H9 (cell line): Measurements from ENCODE around the gene SLC30A9. TPM values are rescaled to one million over a fixed set of nuclear protein-coding genes. Genes with fewer than 3 reads are reported as not detected.
A peak's percentile ranks its signal among the peaks of the same experiment; 100 is the strongest.

Source experiments
- DNase-seq: peaks from one replicate; pipeline ENCODE4 v3.0.0-alpha.2; 2017
- H2AFZ ChIP-seq: one replicate; pipeline ENCODE4 v1.6.1; 2013; ENCODE audit warnings: mild to moderate bottlenecking, low read length, control low read depth, moderate library complexity
- H2AK5ac ChIP-seq: 2 replicates; pipeline ENCODE4 v1.6.1; 2013; ENCODE audit warnings: low read length, control low read depth, mixed read lengths; ENCODE audit not compliant: insufficient read length
- H2BK120ac ChIP-seq: one replicate; pipeline ENCODE4 v1.6.1; 2013; ENCODE audit warnings: low read depth, mild to moderate bottlenecking, low read length, control low read depth, inconsistent platforms; ENCODE audit not compliant: poor library complexity, severe bottlenecking
- H2BK12ac ChIP-seq: 2 replicates; pipeline ENCODE4 v1.6.1; 2013; ENCODE audit warnings: low read length, control low read depth, mixed read lengths, low read depth; ENCODE audit not compliant: insufficient read length
- H2BK15ac ChIP-seq: 2 replicates; pipeline ENCODE4 v1.6.1; 2013; ENCODE audit warnings: low read depth, low read length, control low read depth
- H2BK20ac ChIP-seq: one replicate; pipeline ENCODE4 v1.6.1; 2013; ENCODE audit warnings: low read depth, mild to moderate bottlenecking, low read length, control low read depth, inconsistent platforms; ENCODE audit not compliant: poor library complexity, severe bottlenecking
- H2BK5ac ChIP-seq: 2 replicates; pipeline ENCODE4 v1.6.1; 2013; ENCODE audit warnings: low read length, control low read depth, mixed read lengths; ENCODE audit not compliant: insufficient read length
- H3K14ac ChIP-seq: 2 replicates; pipeline ENCODE4 v1.6.1; 2013; ENCODE audit warnings: low read length, control low read depth; ENCODE audit not compliant: insufficient read depth
- H3K18ac ChIP-seq: 2 replicates; pipeline ENCODE4 v1.6.1; 2013; ENCODE audit warnings: low read depth, mild to moderate bottlenecking, mixed read lengths, low read length, control low read depth; ENCODE audit not compliant: insufficient read length
- H3K23ac ChIP-seq: 2 replicates; pipeline ENCODE4 v1.6.1; 2013; ENCODE audit warnings: low read length, control low read depth, mixed read lengths, low read depth; ENCODE audit not compliant: insufficient read length
- H3K23me2 ChIP-seq: 2 replicates; pipeline ENCODE4 v1.6.1; 2013; ENCODE audit warnings: low read depth, mild to moderate bottlenecking, mixed read lengths, low read length, control low read depth; ENCODE audit not compliant: insufficient read length, poor library complexity, severe bottlenecking
- H3K27ac ChIP-seq: 2 replicates; pipeline ENCODE4 v1.5.1; 2013; ENCODE audit warnings: low read length, control low read depth, mixed read lengths, low read depth; ENCODE audit not compliant: insufficient read length
- H3K27me3 ChIP-seq: 2 replicates; pipeline ENCODE4 v1.6.1; 2013; ENCODE audit warnings: low read length, control low read depth, inconsistent platforms; ENCODE audit not compliant: insufficient read depth
- H3K4ac ChIP-seq: 2 replicates; pipeline ENCODE4 v1.6.1; 2013; ENCODE audit warnings: low read depth, mild to moderate bottlenecking, control low read depth, inconsistent platforms, low read length, moderate library complexity
- H3K4me1 ChIP-seq: 2 replicates; pipeline ENCODE4 v1.6.1; 2013; ENCODE audit warnings: low read length, control low read depth, inconsistent platforms; ENCODE audit not compliant: insufficient read depth
- H3K4me2 ChIP-seq: 2 replicates; pipeline ENCODE4 v1.6.1; 2013; ENCODE audit warnings: low read length, control low read depth, mixed read lengths; ENCODE audit not compliant: insufficient read length, insufficient read depth
- H3K56ac ChIP-seq: 2 replicates; pipeline ENCODE4 v1.6.1; 2013; ENCODE audit warnings: low read depth, mild to moderate bottlenecking, mixed read lengths, low read length, control low read depth; ENCODE audit not compliant: insufficient read length
- H3K79me1 ChIP-seq: 2 replicates; pipeline ENCODE4 v1.6.1; 2013; ENCODE audit warnings: low read depth, mild to moderate bottlenecking, moderate library complexity, low read length, control low read depth, inconsistent platforms; ENCODE audit not compliant: insufficient read depth, poor library complexity, severe bottlenecking
- H3K79me2 ChIP-seq: 2 replicates; pipeline ENCODE4 v1.6.1; 2013; ENCODE audit warnings: low read length, control low read depth, inconsistent platforms; ENCODE audit not compliant: insufficient read depth
- H3K9ac ChIP-seq: 2 replicates; pipeline ENCODE4 v1.6.1; 2013; ENCODE audit warnings: low read length, control low read depth, mixed read lengths; ENCODE audit not compliant: insufficient read length; ENCODE audit errors: extremely low read depth
- H3K9me3 ChIP-seq: one replicate; pipeline ENCODE4 v1.6.1; 2013; ENCODE audit warnings: low read depth, low read length, inconsistent platforms; ENCODE audit not compliant: control insufficient read depth
- H3T11ph ChIP-seq: one replicate; pipeline ENCODE4 v1.6.1; 2013; ENCODE audit warnings: mild to moderate bottlenecking, low read length, control low read depth, inconsistent platforms
- H4K20me1 ChIP-seq: one replicate; pipeline ENCODE4 v1.6.1; 2013; ENCODE audit not compliant: control insufficient read depth, insufficient read length, insufficient read depth
- H4K5ac ChIP-seq: 2 replicates; pipeline ENCODE4 v1.6.1; 2013; ENCODE audit warnings: low read depth, mild to moderate bottlenecking, mixed read lengths, low read length, control low read depth; ENCODE audit not compliant: insufficient read length
- H4K8ac ChIP-seq: replicated peaks from 2 replicates; pipeline ENCODE4 v1.6.1; 2013; ENCODE audit warnings: low read length, control low read depth, mixed read lengths, low read depth; ENCODE audit not compliant: insufficient read length
- H4K91ac ChIP-seq: 2 replicates; pipeline ENCODE4 v1.6.1; 2013; ENCODE audit warnings: low read depth, mild to moderate bottlenecking, moderate library complexity, mixed read lengths, low read length, control low read depth; ENCODE audit not compliant: insufficient read length
- H3K27ac Mint-ChIP-seq, 3 experiments: 2 replicates in 2 of 3; 3 replicates in 1 of 3; pipeline ENCODE4 v1.8.0; 2020 to 2021; ENCODE audit warnings: mixed read lengths in 3 of 3, mild to moderate bottlenecking in 1 of 3, moderate library complexity in 1 of 3
- H3K27me3 Mint-ChIP-seq: 2 replicates; pipeline ENCODE4 v1.8.0; 2021; ENCODE audit warnings: low read depth, mild to moderate bottlenecking, moderate library complexity, mixed read lengths
- H3K36me3 Mint-ChIP-seq, 3 experiments: 2 replicates in 2 of 3; 3 replicates in 1 of 3; pipeline ENCODE4 v1.8.0; 2020 to 2021; ENCODE audit warnings: low read depth in 3 of 3, mixed read lengths in 3 of 3; ENCODE audit not compliant: insufficient read depth in 1 of 3
- H3K4me1 Mint-ChIP-seq, 2 experiments: 2 replicates each; pipeline ENCODE4 v1.8.0; 2020; ENCODE audit warnings: mixed read lengths in 2 of 2
- H3K4me3 Mint-ChIP-seq, 2 experiments: 2 replicates in 1 of 2; 3 replicates in 1 of 2; pipeline ENCODE4 v1.8.0; 2020 to 2021; ENCODE audit warnings: mild to moderate bottlenecking in 2 of 2, mixed read lengths in 2 of 2, moderate library complexity in 1 of 2
- H3K9me3 Mint-ChIP-seq, 2 experiments: 2 replicates in 1 of 2; 3 replicates in 1 of 2; pipeline ENCODE4 v1.8.0; 2020; ENCODE audit warnings: mild to moderate bottlenecking in 2 of 2, mixed read lengths in 2 of 2, moderate library complexity in 1 of 2
- WGBS: extraction: QIAGEN DNeasy Blood & Tissue Kit; methylation state at CpG from one replicate; pipeline ENCODE4 v1.1.7; 2013; ENCODE audit warnings: missing lambda C conversion rate, low lambda C conversion rate, mixed read lengths; ENCODE audit not compliant: insufficient read length; ENCODE audit errors: extremely low coverage; 5-methylcytosine and 5-hydroxymethylcytosine counted together
- total RNA-seq: library from RNA; stranded (reverse); gene quantifications from 2 replicates; pipeline ENCODE4 v1.2.1, GENCODE V29; 2021
- TF ChIP-seq, protein P1 (sequence below): fragments of 200-600 bp; sonication (generic); conservative IDR thresholded peaks from 3 replicates; pipeline ENCODE4 v1.8.0; 2021; ENCODE audit warnings: antibody characterized with exemption, mild to moderate bottlenecking

Gene SLC30A9
- total RNA-seq, 1 experiment from 2014 or later, result 70.8 TPM

- DNase-seq, result no peak
- Mint-ChIP-seq H3K4me3 (no peak overlapping the region), H3K4me1 (no peaks in the 10 kb centered on the region), H3K9me3 (no peaks in the 10 kb centered on the region), H3K36me3 (peaks cover 1 to 27% (median 15%) of the 10 kb centered on the region in 3 experiments; a peak in 5 of 7 replicates), H3K27ac (peak overlapping the region in 1 of 3 experiments; percentile 1; a peak in 1 of 7 replicates), H3K27me3 (no peaks in the 10 kb centered on the region)
- no peaks in the 10 kb centered on the region for H3K4me1 ChIP-seq
- H3K27ac ChIP-seq, result no peak overlapping the region
- no peak overlapping the region for H4K8ac ChIP-seq
- H3K23ac ChIP-seq, result no peak overlapping the region
- no peak overlapping the region for H3K9ac ChIP-seq
- H2BK120ac ChIP-seq, result no peak overlapping the region
- H4K5ac ChIP-seq, result no peak overlapping the region
- H3K9me3 ChIP-seq, result no peaks in the 10 kb centered on the region
- H2BK5ac ChIP-seq, result no peak overlapping the region
- H3K14ac ChIP-seq, result no peak overlapping the region
- H3K27me3 ChIP-seq, result no peaks in the 10 kb centered on the region
- H2AFZ ChIP-seq, result no peak overlapping the region
- WGBS, result no CpG with 5 or more reads among the region's 3 CpGs
- no peak overlapping the region for H3K56ac ChIP-seq
- TF ChIP-seq, protein P1, sequence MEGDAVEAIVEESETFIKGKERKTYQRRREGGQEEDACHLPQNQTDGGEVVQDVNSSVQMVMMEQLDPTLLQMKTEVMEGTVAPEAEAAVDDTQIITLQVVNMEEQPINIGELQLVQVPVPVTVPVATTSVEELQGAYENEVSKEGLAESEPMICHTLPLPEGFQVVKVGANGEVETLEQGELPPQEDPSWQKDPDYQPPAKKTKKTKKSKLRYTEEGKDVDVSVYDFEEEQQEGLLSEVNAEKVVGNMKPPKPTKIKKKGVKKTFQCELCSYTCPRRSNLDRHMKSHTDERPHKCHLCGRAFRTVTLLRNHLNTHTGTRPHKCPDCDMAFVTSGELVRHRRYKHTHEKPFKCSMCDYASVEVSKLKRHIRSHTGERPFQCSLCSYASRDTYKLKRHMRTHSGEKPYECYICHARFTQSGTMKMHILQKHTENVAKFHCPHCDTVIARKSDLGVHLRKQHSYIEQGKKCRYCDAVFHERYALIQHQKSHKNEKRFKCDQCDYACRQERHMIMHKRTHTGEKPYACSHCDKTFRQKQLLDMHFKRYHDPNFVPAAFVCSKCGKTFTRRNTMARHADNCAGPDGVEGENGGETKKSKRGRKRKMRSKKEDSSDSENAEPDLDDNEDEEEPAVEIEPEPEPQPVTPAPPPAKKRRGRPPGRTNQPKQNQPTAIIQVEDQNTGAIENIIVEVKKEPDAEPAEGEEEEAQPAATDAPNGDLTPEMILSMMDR, result no peak
- H2BK12ac ChIP-seq, result no peak overlapping the region
- peaks cover 2% of the 10 kb centered on the region for H3K79me1 ChIP-seq
- no peaks in the 10 kb centered on the region for H3K23me2 ChIP-seq
- H2BK15ac ChIP-seq, result no peak overlapping the region
- H4K91ac ChIP-seq, result no peak overlapping the region
- no peak overlapping the region for H2BK20ac ChIP-seq
- H3K18ac ChIP-seq, result no peak overlapping the region
- no peaks in the 10 kb centered on the region for H3K79me2 ChIP-seq
- H2AK5ac ChIP-seq, result no peak overlapping the region
- H4K20me1 ChIP-seq, result no peaks in the 10 kb centered on the region
- no peak overlapping the region for H3T11ph ChIP-seq
- no peak overlapping the region for H3K4me2 ChIP-seq
- H3K4ac ChIP-seq, result no peak overlapping the region
Observed at GRCh38 chr4:42008011-42008786, 17.9 kb downstream of the SLC30A9 start.
